CD1c-positive myeloid dendritic cell (primary cell): ENCODE data around the gene GNA15.
"Not testable (repeated sequence)": the region's sequence is repeated elsewhere in the genome, so short reads cannot be mapped to it uniquely, and the experiment has no call there.

Experiments
- DNase-seq: peaks from one replicate; pipeline ENCODE4 v3.0.0-alpha.2; 2016; ENCODE audit errors: extremely low spot score

GNA15 gene

DNA sequence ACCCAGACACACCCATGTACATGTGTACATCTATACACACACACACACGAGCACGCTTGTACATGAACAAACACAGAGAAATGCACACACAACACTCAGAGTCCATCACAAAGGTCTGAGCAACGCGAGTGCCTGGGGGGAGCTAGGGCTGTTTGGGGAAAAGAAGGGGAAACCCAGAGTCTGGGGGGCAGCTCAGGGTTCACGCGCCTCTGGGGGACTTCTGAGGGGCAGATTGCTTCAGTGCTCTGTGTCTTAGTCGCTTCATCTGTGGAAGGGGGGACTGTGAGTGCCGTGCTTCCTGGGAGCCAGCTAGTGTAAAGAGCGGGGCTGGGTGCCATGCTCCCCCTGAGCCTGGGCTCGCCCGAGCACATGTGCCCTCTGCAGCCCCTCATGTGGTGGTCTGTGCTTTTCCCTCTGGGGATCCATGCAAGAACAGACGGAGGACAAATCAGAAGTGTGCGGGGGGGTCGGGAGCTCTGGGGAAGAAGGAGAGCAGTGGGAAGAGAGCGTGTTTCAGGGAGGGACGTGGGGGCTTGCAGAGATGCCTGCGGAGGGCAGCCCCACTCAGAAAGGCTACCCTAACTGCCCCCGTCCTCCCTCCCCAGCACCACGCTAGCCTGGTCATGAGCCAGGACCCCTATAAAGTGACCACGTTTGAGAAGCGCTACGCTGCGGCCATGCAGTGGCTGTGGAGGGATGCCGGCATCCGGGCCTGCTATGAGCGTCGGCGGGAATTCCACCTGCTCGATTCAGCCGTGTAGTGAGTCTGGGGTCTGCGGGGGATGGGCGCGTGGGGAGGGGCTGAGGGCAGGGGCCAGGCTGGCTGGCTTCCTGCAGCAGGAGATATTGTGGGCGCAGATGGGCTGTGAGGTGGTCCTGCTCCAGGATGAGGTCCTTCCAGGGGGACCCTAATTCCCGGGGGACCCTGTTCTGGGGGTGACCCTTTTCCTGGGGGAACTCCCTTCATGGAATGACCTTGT is 14.0 kb downstream of the GNA15 start:
- no peak for DNase-seq

DNA sequence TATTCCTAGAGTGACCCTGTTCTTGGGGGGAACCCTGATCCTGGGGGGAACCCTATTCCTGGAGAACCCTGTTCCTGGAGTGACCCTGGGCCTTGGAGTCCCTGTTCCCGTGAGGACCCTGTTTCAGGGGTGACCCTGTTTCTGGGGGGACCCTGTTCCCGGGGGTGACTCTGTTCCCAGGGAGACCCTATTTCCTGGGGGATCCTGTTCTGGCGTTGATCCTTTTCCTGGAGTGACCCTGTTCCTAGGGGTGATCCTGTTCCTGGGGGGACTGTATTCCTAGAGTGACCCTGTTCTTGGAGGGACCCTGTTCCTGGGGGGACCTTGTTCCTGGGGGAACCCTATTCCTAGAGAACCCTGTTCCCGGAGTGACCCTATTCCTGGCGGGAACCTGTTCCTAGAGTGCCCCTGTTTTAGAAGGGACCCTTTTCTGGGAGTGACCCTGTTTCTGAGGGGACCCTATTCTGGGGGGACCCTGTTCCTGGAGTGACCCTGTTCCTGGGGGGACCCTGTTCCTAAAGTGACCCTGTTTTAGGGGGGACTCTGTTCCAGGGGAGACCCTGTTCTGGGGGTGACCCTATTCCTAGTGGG is 15.0 kb downstream of the GNA15 start:
- no peak for DNase-seq

DNA sequence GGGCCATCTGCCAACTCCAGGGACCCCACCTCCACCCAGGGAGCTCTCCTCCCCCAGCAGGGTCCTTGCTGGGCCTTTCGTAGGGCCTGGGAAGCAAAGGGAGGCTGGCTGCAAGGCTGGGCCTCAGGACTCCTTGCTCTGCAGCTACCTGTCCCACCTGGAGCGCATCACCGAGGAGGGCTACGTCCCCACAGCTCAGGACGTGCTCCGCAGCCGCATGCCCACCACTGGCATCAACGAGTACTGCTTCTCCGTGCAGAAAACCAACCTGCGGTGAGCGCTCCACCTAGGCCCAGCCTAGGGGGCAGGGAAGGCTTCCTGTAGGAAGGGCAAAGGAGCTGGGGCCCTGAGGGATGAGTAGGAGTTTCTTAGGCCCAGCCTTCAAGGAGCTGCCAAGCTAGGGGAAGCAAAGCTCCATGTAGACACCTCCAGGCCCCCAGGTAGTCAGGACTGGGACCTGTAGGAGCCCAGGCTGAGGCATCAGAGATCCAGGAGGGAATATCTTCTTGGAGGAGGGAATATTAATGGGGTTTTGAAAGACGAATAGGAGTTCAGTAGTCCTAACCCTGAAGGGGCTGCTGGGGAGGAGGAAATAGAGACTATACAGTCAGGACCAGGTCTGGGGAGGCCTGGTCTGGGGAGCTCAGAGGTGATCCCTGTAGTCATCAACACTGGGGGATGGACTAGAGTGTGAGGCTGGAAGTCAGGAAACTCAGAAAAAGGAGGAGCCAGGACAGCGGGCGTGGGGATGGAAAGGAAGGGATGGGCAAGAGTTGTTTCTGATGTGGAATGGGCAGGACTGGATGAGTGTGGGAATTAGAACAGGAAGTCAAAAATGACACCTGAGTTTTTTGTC is 16.0 kb downstream of the GNA15 start:
- no peak for DNase-seq

DNA sequence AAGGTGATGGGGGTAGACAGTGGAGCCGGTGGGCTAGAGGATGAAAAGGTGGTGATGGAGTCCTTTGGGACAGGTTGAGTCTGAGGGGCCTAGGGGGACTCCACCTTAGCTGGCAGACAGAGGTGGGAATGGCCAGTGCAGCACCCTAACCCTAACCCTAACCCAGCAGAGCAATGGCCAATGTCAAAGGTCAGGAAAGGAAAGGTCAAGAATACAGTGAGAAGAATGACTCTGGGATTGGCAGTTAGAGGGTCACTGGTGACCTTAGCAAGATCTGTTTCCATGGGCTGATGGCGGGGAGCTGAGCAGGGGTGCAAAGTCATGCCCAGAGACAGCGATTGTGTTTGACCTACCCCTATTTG is 16.6 kb downstream of the GNA15 start:
- DNase-seq: no peak

DNA sequence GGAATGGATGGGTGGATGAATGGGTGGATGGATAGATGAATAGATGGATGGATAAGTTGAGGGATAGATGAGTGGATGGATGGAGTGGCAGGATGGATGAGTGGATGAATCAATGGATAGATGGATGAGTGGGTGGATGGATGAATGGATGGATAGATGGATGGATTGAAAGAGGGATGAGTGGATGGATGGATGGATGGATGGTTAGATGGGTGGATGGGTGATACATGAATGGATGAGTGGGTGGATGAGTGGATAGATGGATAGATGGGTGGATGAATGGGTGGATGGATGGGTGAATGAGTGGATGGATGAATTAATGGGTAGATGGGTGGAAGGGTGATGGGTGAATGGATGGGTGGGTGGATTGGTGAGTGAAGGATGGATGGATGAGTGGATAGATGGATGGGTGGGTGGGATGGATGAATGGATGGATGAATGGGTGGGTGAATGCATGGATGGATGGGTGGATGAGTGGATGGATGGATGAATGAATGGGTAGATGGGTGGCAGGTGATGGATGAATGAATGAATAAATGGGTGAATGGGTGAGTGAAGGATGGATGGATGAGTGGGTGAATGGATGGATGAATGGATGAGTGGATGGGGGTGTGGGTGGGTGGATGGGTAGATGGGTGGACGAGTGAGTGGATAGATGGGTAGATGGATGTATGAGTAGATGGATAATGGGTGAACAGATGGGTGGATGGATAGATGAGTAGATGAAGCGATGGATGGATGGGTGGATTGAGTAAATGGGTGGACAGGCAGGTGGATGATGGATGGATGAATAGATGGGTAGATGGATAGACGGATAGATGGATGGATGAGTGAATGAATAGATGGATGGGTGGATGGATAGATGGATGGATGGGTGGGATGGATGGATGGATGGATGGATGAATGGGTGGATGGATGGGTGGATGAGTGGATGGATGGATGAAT is 17.7 kb downstream of the GNA15 start:
- no peak for DNase-seq

DNA sequence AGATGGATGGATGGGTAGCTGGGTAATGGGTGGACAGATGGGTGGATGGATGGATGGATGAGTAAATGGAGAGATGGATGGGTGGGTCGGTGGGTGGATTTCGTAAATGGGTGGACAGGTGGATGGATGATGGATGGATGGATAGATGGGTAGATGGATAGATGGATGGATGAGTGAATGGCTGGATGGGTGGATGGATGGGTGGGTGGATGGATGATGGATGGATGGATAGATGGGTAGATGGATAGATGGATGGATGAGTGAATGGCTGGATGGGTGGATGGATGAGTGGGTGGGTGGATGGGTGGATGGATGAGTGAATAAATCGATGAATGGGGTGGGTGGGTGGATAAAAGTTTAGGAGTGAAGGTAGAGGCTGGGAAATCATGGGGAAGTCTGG is 18.6 kb downstream of the GNA15 start:
- DNase-seq: not testable (repeated sequence)

DNA sequence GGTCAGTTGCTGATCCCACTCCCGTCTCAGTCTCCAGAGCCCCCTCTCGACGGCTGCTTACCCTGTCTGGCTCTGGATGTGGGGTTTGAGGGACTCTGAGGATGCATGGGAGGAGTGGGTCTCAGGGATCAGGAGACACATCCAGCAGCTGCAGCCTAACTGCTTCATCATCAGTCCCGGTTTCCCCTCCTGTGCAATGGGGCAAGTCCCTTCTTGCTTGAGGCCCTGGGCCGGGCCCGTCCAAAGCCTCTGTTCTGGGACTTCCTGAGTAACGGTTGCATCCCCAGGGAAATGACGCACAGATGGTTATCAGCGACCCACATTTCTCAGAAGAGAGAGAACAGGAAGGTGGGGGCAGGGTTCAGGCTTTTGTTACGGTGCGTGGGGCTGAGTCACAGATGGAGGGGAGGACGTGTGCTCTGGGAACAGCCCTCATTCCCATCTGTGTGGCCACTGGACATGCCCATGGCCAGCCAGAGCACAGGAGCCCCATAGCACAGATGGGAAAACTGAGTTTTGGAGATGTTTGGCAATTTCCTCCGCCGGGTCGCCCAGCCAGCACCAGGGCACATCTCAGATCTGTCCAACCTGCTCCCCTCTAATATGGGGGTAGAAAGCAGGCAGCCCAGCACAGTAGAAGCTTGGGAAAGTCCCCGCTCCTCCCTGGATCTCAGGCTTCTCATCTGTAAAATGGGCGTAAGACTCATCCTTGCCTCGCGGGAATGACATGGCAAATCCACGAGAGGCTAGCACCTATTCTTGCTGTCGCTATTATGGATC is 19.3 kb downstream of the GNA15 start:
- DNase-seq: peak; percentile 92

DNA sequence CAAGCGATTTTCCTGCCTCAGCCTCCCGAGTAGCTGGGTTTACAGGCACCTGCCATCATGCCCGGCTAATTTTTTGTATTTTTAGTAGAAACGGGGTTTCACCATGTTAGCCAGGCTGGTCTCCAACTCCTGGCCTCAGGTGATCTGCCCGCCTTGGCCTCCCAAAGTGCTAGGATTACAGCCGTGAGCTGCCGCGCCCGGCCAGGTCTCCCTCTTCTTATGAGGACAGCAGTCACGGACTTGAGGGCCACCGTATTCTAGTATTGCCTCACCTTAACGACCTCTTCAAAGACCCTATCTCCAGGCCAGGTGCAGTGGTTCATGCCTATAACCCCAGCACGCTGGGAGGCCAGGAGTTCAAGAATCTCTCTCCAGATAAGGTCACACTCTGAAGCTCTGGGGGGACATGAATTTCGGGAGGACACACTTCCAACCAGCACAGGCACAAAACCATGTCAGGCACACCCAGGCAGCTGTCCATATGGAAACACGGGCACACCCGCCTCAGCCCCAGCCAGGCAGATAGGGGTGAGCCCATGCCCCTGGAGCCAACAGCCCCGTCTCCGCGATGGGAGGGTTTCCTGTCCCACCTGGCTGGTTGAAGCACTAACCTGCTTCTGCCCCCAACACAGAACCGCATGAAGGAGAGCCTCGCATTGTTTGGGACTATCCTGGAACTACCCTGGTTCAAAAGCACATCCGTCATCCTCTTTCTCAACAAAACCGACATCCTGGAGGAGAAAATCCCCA is 21.4 kb downstream of the GNA15 start:
- no peak for DNase-seq

DNA sequence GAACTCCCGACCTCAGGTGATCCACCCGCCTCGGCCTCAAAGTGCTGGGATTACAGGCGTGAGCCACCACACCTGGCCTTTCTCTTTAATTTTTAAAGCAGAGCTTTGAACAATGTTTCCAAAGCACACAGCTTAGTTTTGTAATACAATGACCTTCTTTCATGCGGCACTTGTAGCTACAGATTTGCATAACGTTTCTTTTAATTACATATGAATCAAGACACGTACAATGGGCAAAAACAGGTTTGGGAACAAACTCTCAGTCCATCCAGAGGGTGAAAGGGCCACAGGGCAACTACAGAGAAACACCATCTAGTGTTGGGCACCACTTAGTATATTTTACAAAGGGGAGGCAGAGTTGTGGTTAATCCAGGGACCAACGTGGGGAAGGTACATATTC is 23.7 kb downstream of the GNA15 start:
- DNase-seq: no peak

DNA sequence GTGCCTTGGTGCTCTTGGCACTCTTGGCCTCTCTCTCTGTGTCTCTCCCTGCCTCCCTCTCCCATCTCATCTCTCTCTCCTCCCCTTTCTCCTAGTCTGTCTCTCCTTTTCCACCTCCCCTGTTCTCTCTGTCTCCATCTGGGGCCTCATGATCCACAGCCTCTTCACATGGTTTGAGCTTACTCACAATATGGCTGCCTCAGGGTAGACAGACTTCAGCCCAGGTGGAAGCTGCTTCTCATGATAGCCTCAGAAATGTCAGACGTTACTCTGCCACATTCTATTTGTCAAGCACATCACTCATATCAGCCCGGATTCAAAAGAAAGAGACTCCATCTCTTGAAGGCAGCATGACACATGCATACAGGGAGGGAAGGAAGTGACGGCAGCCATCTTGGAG is 24.4 kb downstream of the GNA15 start:
- no peak for DNase-seq

DNA sequence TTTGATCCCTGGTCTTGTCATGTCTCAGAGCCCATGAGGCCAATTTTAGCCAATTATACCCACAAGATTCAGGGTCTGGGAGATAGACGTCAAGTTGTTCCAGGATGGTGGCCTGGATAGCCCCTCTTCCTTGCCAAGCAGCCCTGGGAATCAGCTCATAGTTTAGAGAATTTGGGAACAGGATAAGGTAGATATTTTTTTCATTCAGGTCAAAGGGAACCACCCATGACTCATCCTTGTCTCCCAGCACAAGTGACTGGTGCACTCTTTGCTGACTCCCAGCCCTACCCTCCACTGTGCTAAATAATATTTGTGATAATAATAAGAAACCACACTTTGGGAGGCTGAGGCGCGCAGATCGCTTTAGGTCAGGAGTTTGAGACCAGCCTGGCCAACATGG is 25.6 kb downstream of the GNA15 start:
- no peak for DNase-seq

DNA sequence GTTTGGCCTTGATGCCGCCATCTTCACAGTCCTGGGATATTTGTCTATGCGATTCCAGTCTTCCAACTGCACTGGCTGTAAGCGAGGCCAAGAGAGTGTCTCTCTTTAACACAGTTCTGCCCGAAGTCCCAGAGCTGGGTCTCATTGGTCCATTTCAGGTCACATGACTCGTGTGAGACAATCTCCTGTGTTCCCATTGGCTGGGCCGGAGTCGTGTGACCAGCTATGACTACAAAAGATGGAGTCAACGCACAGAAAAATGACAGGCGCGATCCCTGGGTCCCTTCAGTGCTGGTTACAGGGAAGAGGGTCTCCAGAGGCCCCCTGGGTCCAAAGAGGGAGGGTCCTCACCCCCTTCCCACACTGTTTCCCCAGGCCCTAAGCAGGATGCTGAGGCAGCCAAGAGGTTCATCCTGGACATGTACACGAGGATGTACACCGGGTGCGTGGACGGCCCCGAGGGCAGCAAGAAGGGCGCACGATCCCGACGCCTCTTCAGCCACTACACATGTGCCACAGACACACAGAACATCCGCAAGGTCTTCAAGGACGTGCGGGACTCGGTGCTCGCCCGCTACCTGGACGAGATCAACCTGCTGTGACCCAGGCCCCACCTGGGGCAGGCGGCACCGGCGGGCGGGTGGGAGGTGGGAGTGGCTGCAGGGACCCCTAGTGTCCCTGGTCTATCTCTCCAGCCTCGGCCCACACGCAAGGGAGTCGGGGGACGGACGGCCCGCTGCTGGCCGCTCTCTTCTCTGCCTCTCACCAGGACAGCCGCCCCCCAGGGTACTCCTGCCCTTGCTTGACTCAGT is 26.8 kb downstream of the GNA15 start:
- peak; percentile 62 for DNase-seq

DNA sequence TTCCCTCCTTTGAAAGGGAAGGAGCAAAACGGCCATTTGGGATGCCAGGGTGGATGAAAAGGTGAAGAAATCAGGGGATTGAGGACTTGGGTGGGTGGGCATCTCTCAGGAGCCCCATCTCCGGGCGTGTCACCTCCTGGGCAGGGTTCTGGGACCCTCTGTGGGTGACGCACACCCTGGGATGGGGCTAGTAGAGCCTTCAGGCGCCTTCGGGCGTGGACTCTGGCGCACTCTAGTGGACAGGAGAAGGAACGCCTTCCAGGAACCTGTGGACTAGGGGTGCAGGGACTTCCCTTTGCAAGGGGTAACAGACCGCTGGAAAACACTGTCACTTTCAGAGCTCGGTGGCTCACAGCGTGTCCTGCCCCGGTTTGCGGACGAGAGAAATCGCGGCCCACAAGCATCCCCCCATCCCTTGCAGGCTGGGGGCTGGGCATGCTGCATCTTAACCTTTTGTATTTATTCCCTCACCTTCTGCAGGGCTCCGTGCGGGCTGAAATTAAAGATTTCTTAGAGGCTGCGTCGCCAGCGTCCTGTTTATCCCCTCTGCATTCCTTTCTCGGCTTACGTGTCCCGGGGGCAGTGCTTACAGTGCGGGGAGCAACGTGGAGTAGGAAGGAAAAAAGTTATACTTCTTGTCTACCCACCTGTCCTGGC is 27.5 kb downstream of the GNA15 start:
- peak; percentile 77 for DNase-seq

DNA sequence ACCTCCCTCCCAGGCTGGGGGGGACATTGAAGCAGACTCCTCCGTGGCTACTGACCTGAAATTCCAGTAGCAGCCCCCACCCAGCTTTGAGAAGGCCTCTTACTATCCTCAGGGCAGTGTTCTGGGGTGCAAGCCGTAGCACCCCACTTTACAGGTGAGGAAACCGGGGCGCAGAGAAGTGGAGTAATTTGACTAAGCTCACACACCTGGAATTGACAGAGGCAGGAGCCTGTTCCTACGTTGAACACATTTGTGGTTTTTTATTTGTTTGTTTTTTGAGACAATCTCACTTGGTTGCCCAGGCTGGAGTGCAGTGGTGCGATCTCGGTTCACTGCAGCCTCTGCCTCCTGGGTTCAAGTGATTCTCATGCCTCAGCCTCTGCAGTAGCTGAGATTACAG is 28.1 kb downstream of the GNA15 start:
- DNase-seq: no peak

DNA sequence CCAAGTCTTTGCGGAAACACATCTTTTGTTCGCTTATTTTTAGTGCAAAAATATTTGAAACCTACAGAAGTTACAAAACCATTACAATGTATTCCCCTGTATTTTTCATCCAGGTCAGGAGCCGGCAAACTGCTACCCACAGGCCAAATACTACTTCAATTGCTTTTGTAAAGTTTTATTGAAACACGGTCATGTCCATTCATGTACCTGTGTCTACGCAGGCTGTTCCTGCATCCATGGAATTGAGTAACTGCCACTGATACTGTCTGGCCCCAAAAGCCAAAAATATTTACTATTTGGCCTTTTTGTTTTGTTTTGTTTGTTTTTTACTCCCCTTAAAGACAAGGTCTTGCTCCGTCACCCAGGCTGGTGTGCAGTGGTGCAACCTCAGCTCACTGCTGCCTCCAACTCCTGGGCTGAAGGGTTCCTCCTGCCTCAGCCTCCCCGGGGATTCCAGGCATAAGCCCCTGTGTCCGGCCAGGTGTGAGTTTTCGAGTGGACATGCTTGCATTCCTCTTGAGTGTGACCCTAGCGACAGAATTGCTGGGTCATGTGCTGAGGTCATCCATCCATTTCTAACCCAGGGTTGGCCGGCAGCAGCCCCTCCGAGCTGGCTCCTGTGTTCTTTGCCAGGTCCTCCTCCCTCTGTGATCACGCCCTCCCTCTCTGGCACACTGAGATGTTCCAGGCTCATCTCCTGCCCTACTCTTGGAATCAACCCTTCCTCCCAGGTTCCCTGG is 31.9 kb downstream of the GNA15 start:
- DNase-seq: no peak

DNA sequence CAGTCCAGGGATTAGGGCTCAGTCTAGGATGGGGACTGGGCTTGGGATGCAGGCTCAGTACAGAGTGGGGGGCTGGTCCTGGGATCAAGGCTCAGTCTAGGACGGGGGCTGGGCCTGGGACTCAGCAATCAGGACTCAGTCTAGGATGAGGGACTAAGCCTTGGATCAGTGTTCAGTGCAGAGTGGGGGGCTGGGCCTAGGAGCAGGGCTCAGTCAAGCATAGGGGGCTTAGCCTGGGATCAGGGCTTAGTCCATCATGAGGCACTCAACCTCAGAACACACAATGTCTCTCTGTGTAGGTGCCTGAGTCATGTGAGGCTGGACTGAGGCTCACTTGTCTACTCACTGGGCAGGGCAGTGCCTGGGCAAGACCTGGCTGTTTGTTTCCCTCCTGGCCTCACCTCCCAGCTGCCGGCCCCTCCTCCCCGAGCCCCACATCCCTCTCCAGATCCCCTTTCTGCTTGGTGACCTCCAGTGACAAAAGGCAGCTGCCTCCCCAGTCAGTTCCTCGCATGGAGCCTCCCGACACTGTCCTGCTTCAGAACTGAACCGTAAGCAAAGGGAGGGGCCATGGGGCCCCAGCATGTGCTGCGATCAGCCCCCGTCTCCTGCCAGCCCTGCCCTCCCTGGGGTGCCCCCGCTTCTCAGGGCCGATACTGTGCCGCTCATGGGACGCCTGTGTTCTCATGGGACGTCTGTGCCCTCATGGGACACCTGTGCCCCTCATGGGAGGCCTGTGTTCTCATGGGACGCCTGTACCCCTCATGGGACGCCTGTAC is 36.2 kb downstream of the GNA15 start:
- no peak for DNase-seq

DNA sequence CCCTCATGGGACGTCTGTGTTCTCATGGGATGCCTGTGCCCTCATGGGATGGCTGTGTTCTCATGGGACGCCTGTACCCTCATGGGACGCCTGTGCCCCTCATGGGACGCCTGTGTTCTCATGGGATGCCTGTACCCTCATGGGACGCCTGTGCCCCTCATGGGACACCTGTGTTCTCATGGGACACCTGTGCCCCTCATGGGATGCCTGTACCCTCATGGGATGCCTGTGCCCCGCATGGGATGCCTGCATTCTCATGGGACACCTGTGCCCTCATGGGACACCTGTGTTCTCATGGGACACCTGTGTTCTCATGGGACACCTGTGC is 36.8 kb downstream of the GNA15 start:
- DNase-seq: not testable (repeated sequence)
